ENCODE results near the gene PDRG1.

PDRG1 gene

GRCh38 chr20:31951530-31952453 is at the start of gene PDRG1:
Gene PDRG1 (minus strand): TSS chr20:31952046. CDS start chr20:31951961, 85 bp downstream.
- Histone ChIP-seq H3K9me3 (ENCODE audit: control insufficient read depth, low read length) (no peaks in the 10 kb centered on the region), H3K9ac (ENCODE audit: low read length) (peak within 1 kb of the TSS; percentile 86), H3K27me3 (ENCODE audit: control insufficient read depth, insufficient read depth, low read length) (no peaks in the 10 kb centered on the region), H3K4me1 (ENCODE audit: control insufficient read depth, insufficient read depth, low read length) (peaks cover 10% of the 10 kb centered on the region), H3K36me3 (ENCODE audit: control insufficient read depth, insufficient read depth, low read length) (no peaks in the 10 kb centered on the region), H3K4me3 (ENCODE audit: low read length) (peak within 1 kb of the TSS; percentile 84)

GRCh38 chr20:31998246-31998645 is 46.4 kb upstream of the PDRG1 start:
- Histone ChIP-seq H3K4me1 (ENCODE audit: control insufficient read depth, insufficient read depth, low read length) (no peaks in the 10 kb centered on the region), H3K9ac (ENCODE audit: low read length) (no peak overlapping the region), H3K27me3 (ENCODE audit: control insufficient read depth, insufficient read depth, low read length) (peaks cover 22% of the 10 kb centered on the region), H3K4me3 (ENCODE audit: low read length) (no peak overlapping the region), H3K36me3 (ENCODE audit: control insufficient read depth, insufficient read depth, low read length) (no peaks in the 10 kb centered on the region), H3K9me3 (ENCODE audit: control insufficient read depth, low read length) (no peaks in the 10 kb centered on the region)

- Histone ChIP-seq H3K9ac (ENCODE audit: low read length) (no peak overlapping the region), H3K27me3 (ENCODE audit: control insufficient read depth, insufficient read depth, low read length) (peaks cover 22% of the 10 kb centered on the region), H3K9me3 (ENCODE audit: control insufficient read depth, low read length) (no peaks in the 10 kb centered on the region), H3K4me3 (ENCODE audit: low read length) (no peak overlapping the region), H3K4me1 (ENCODE audit: control insufficient read depth, insufficient read depth, low read length) (no peaks in the 10 kb centered on the region), H3K36me3 (ENCODE audit: control insufficient read depth, insufficient read depth, low read length) (no peaks in the 10 kb centered on the region)
Measured at GRCh38 chr20:31996996-31997395, 45.1 kb upstream of the PDRG1 start.

GRCh38 chr20:31992086-31992485 is 40.2 kb upstream of the PDRG1 start:
- Histone ChIP-seq H3K9ac (ENCODE audit: low read length) (no peak overlapping the region), H3K4me1 (ENCODE audit: control insufficient read depth, insufficient read depth, low read length) (no peaks in the 10 kb centered on the region), H3K27me3 (ENCODE audit: control insufficient read depth, insufficient read depth, low read length) (peaks cover 22% of the 10 kb centered on the region), H3K4me3 (ENCODE audit: low read length) (no peak overlapping the region), H3K36me3 (ENCODE audit: control insufficient read depth, insufficient read depth, low read length) (no peaks in the 10 kb centered on the region), H3K9me3 (ENCODE audit: control insufficient read depth, low read length) (no peaks in the 10 kb centered on the region)

GRCh38 chr20:31991339-31991705 is 39.5 kb upstream of the PDRG1 start:
- no peak overlapping the region for H3K4me3 ChIP-seq (ENCODE audit: low read length)
- H3K4me1 ChIP-seq (ENCODE audit: control insufficient read depth, insufficient read depth, low read length): no peaks in the 10 kb centered on the region
- H3K9me3 ChIP-seq (ENCODE audit: control insufficient read depth, low read length): no peaks in the 10 kb centered on the region
- peaks cover 22% of the 10 kb centered on the region for H3K27me3 ChIP-seq (ENCODE audit: control insufficient read depth, insufficient read depth, low read length)
- H3K9ac ChIP-seq (ENCODE audit: low read length): no peak overlapping the region
- H3K36me3 ChIP-seq (ENCODE audit: control insufficient read depth, insufficient read depth, low read length): no peaks in the 10 kb centered on the region

GRCh38 chr20:31990641-31991338 is 38.9 kb upstream of the PDRG1 start:
- Histone ChIP-seq H3K4me3 (ENCODE audit: low read length) (no peak overlapping the region), H3K27me3 (ENCODE audit: control insufficient read depth, insufficient read depth, low read length) (peaks cover 20% of the 10 kb centered on the region), H3K4me1 (ENCODE audit: control insufficient read depth, insufficient read depth, low read length) (no peaks in the 10 kb centered on the region), H3K9me3 (ENCODE audit: control insufficient read depth, low read length) (no peaks in the 10 kb centered on the region), H3K9ac (ENCODE audit: low read length) (no peak overlapping the region), H3K36me3 (ENCODE audit: control insufficient read depth, insufficient read depth, low read length) (no peaks in the 10 kb centered on the region)

- H3K27me3 ChIP-seq (ENCODE audit: control insufficient read depth, insufficient read depth, low read length): peaks cover 5% of the 10 kb centered on the region
- no peak overlapping the region for H3K4me3 ChIP-seq (ENCODE audit: low read length)
- no peaks in the 10 kb centered on the region for H3K36me3 ChIP-seq (ENCODE audit: control insufficient read depth, insufficient read depth, low read length)
- H3K9me3 ChIP-seq (ENCODE audit: control insufficient read depth, low read length): no peaks in the 10 kb centered on the region
- H3K4me1 ChIP-seq (ENCODE audit: control insufficient read depth, insufficient read depth, low read length): no peaks in the 10 kb centered on the region
- no peak overlapping the region for H3K9ac ChIP-seq (ENCODE audit: low read length)
Measured at GRCh38 chr20:31989030-31989645, 37.3 kb upstream of the PDRG1 start.

GRCh38 chr20:31988430-31989015 is 36.7 kb upstream of the PDRG1 start:
- Histone ChIP-seq H3K4me3 (ENCODE audit: low read length) (no peak overlapping the region), H3K9me3 (ENCODE audit: control insufficient read depth, low read length) (no peaks in the 10 kb centered on the region), H3K4me1 (ENCODE audit: control insufficient read depth, insufficient read depth, low read length) (no peaks in the 10 kb centered on the region), H3K9ac (ENCODE audit: low read length) (no peak overlapping the region), H3K36me3 (ENCODE audit: control insufficient read depth, insufficient read depth, low read length) (no peaks in the 10 kb centered on the region), H3K27me3 (ENCODE audit: control insufficient read depth, insufficient read depth, low read length) (no peaks in the 10 kb centered on the region)

GRCh38 chr20:31987744-31988143 is 35.9 kb upstream of the PDRG1 start:
- H3K36me3 ChIP-seq (ENCODE audit: control insufficient read depth, insufficient read depth, low read length): no peaks in the 10 kb centered on the region
- no peaks in the 10 kb centered on the region for H3K27me3 ChIP-seq (ENCODE audit: control insufficient read depth, insufficient read depth, low read length)
- H3K9me3 ChIP-seq (ENCODE audit: control insufficient read depth, low read length): no peaks in the 10 kb centered on the region
- no peak overlapping the region for H3K9ac ChIP-seq (ENCODE audit: low read length)
- H3K4me3 ChIP-seq (ENCODE audit: low read length): no peak overlapping the region
- no peaks in the 10 kb centered on the region for H3K4me1 ChIP-seq (ENCODE audit: control insufficient read depth, insufficient read depth, low read length)

GRCh38 chr20:31984981-31985471 is 33.2 kb upstream of the PDRG1 start:
- H3K9me3 ChIP-seq (ENCODE audit: control insufficient read depth, low read length): no peaks in the 10 kb centered on the region
- no peak overlapping the region for H3K4me3 ChIP-seq (ENCODE audit: low read length)
- H3K36me3 ChIP-seq (ENCODE audit: control insufficient read depth, insufficient read depth, low read length): no peaks in the 10 kb centered on the region
- H3K27me3 ChIP-seq (ENCODE audit: control insufficient read depth, insufficient read depth, low read length): no peaks in the 10 kb centered on the region
- H3K9ac ChIP-seq (ENCODE audit: low read length): no peak overlapping the region
- H3K4me1 ChIP-seq (ENCODE audit: control insufficient read depth, insufficient read depth, low read length): no peaks in the 10 kb centered on the region

GRCh38 chr20:31981784-31982183 is 29.9 kb upstream of the PDRG1 start:
- Histone ChIP-seq H3K4me1 (ENCODE audit: control insufficient read depth, insufficient read depth, low read length) (no peaks in the 10 kb centered on the region), H3K27me3 (ENCODE audit: control insufficient read depth, insufficient read depth, low read length) (no peaks in the 10 kb centered on the region), H3K9me3 (ENCODE audit: control insufficient read depth, low read length) (no peaks in the 10 kb centered on the region), H3K36me3 (ENCODE audit: control insufficient read depth, insufficient read depth, low read length) (no peaks in the 10 kb centered on the region), H3K4me3 (ENCODE audit: low read length) (no peak overlapping the region), H3K9ac (ENCODE audit: low read length) (no peak overlapping the region)
